GM12872 (cell line): ENCODE data around the gene DMRTB1.

ENCODE experiments used
- CTCF ChIP-seq: IDR thresholded peaks from 3 replicates; pipeline ENCODE4 v1.5.1; 2011; ENCODE audit warnings: low read depth, mild to moderate bottlenecking, low read length, moderate library complexity; ENCODE audit not compliant: insufficient read depth

The DMRTB1 gene

GRCh38 chr1:53438427-53439336, 20.5 kb upstream of the DMRTB1 start:
- no peak for TF ChIP-seq CTCF

- no peak for TF ChIP-seq CTCF
Observed at GRCh38 chr1:53439337-53440207, 19.6 kb upstream of the DMRTB1 start.

- TF ChIP-seq CTCF: no peak
Observed at GRCh38 chr1:53440633-53441032, 18.6 kb upstream of the DMRTB1 start.

- no peak for TF ChIP-seq CTCF
Observed at GRCh38 chr1:53442299-53442698, 16.9 kb upstream of the DMRTB1 start.

GRCh38 chr1:53446051-53446450, 13.1 kb upstream of the DMRTB1 start:
- no peak for TF ChIP-seq CTCF

GRCh38 chr1:53447413-53447812, 11.8 kb upstream of the DMRTB1 start:
- no peak for TF ChIP-seq CTCF

GRCh38 chr1:53448241-53448841, 10.9 kb upstream of the DMRTB1 start:
- no peak for TF ChIP-seq CTCF
